Cardiac fibroblast (primary cell): ENCODE data around the gene TBC1D10B.
A peak's percentile ranks its signal among the peaks of the same experiment; 100 is the strongest.

ENCODE experiments used
- DNase-seq, 2 donors: peaks; one replicate each; pipeline versions ENCODE4 v3.0.0 to v3.0.0-alpha.2; 2010; ENCODE audit warnings: low read depth in 2 of 2
- H3K4me3 ChIP-seq, 2 donors: replicated peaks in 1 of 2; 1 replicate in 1 of 2; 2 replicates in 1 of 2; pipeline ENCODE4 v1.5.1; 2011; ENCODE audit warnings: low read depth in 2 of 2, low read length in 2 of 2, mild to moderate bottlenecking in 2 of 2, moderate library complexity in 1 of 2
- CTCF ChIP-seq: IDR thresholded peaks from one replicate; pipeline ENCODE4 v1.5.1; 2011; ENCODE audit warnings: low read depth, mild to moderate bottlenecking, low read length, inconsistent platforms

The TBC1D10B gene

GRCh38 chr16:30395992-30396585, 25.8 kb upstream of the TBC1D10B start:
- H3K4me3 ChIP-seq, result peak overlapping the region; percentile 79 to 80
- no peak for TF ChIP-seq CTCF
- DNase-seq, result peak; percentile 22 to 25

GRCh38 chr16:30395155-30395991, 25.1 kb upstream of the TBC1D10B start, which contains the start of gene ZNF48:
Gene ZNF48 (plus strand): TSS chr16:30395420. CDS start chr16:30395795, 375 bp downstream.
- DNase-seq, result peak; percentile 81 to 95
- no peak for TF ChIP-seq CTCF
- peak within 1 kb of the TSS; percentile 79 to 80 for H3K4me3 ChIP-seq

- TF ChIP-seq CTCF, result no peak
- H3K4me3 ChIP-seq, result peak overlapping the region; percentile 59 to 80
- peak; percentile 25 to 67 for DNase-seq
Observed at GRCh38 chr16:30394592-30395154, 24.4 kb upstream of the TBC1D10B start.

GRCh38 chr16:30383521-30383920, 13.2 kb upstream of the TBC1D10B start:
- no peak for TF ChIP-seq CTCF
- DNase-seq, result no peak
- H3K4me3 ChIP-seq, result no peak overlapping the region

GRCh38 chr16:30382111-30382881, 12.0 kb upstream of the TBC1D10B start, which contains the start of gene SEPTIN1:
Gene SEPTIN1 (minus strand): TSS chr16:30382561. CDS start chr16:30382542, 19 bp downstream.
- DNase-seq, result no peak
- H3K4me3 ChIP-seq, result no peak within 1 kb of the TSS
- no peak for TF ChIP-seq CTCF

GRCh38 chr16:30381291-30382041, 11.2 kb upstream of the TBC1D10B start:
- no peak overlapping the region for H3K4me3 ChIP-seq
- DNase-seq, result no peak

More at GRCh38 chr16:30381291-30382041, 11.2 kb upstream of the TBC1D10B start:
- no peak for TF ChIP-seq CTCF
